ENCODE measurements around the gene CREG2. TPM values are rescaled to one million over a fixed set of nuclear protein-coding genes. Genes with fewer than 3 reads are reported as not detected.

Gene CREG2
- total RNA-seq, 1 experiment from 2014 or later = 12.3 TPM

- ChIA-PET CTCF (interaction anchor here (0.5 to 1.1 kb wide), 2 partner anchors 12 to 359 kb away, joined by 3 read pairs; no protein-coding TSS in a partner anchor), POLR2A (ENCODE audit: unreplicated experiment) (interaction anchor here (0.6 kb wide), 1 partner anchor 49 kb away, joined by 5 read pairs; the partner anchor contains the start of gene CREG2)
- no peaks in the 10 kb centered on the region for H3K36me3 ChIP-seq (ENCODE audit: low read depth)
- H4K20me1 ChIP-seq (ENCODE audit: insufficient read depth) = no peaks in the 10 kb centered on the region
- no peaks in the 10 kb centered on the region for H3K27me3 ChIP-seq (ENCODE audit: insufficient read depth, low read depth)
- H3K4me2 ChIP-seq = peak overlapping the region; percentile 59
- peaks cover 40% of the 10 kb centered on the region for H3K4me1 ChIP-seq (replicated peaks; ENCODE audit: insufficient read depth)
- intact Hi-C loops (cut with micrococcal nuclease; ENCODE audit: unreplicated experiment) = loop anchor here (5.0 kb wide), 1 partner anchor 359 kb away; the partner anchor contains the start of gene MAP4K4
- DNase-seq = peak in 1 of 2 experiments; percentile 60
- BruUV-seq (replicated peaks) = no TSS peak
- peaks cover 28% of the 10 kb centered on the region for H3F3A ChIP-seq (ENCODE audit: insufficient read depth, low read depth)
- TF ChIP-seq, protein P1, sequence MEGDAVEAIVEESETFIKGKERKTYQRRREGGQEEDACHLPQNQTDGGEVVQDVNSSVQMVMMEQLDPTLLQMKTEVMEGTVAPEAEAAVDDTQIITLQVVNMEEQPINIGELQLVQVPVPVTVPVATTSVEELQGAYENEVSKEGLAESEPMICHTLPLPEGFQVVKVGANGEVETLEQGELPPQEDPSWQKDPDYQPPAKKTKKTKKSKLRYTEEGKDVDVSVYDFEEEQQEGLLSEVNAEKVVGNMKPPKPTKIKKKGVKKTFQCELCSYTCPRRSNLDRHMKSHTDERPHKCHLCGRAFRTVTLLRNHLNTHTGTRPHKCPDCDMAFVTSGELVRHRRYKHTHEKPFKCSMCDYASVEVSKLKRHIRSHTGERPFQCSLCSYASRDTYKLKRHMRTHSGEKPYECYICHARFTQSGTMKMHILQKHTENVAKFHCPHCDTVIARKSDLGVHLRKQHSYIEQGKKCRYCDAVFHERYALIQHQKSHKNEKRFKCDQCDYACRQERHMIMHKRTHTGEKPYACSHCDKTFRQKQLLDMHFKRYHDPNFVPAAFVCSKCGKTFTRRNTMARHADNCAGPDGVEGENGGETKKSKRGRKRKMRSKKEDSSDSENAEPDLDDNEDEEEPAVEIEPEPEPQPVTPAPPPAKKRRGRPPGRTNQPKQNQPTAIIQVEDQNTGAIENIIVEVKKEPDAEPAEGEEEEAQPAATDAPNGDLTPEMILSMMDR (conservative IDR thresholded peaks at IDR 0.05) = no peak
- no peak for TF ChIP-seq EZH2 (IDR thresholded peaks at IDR 0.05; ENCODE audit: low read depth)
- H3K79me2 ChIP-seq (ENCODE audit: low read depth) = no peaks in the 10 kb centered on the region
- H2AFZ ChIP-seq = peak overlapping the region; percentile 11; the same call in 1 of the 2 replicates
- H3K9me3 ChIP-seq (ENCODE audit: insufficient read depth, low read depth) = no peaks in the 10 kb centered on the region
- H3K4me3 ChIP-seq = peak overlapping the region; percentile 6; the same call in 1 of the 2 replicates
- H3K27ac ChIP-seq = peak overlapping the region; percentile 66
- no peaks in the 10 kb centered on the region for H3K9me2 ChIP-seq (ENCODE audit: insufficient read depth)
Observed at GRCh38 chr2:101337877-101338276, 49.4 kb downstream of the CREG2 start.

GRCh38 chr2:101332885-101333766, 54.2 kb downstream of the CREG2 start:
- no peaks in the 10 kb centered on the region for H3K27me3 ChIP-seq (ENCODE audit: insufficient read depth, low read depth)
- DNase-seq = no peak
- no peak overlapping the region for H2AFZ ChIP-seq
- TF ChIP-seq, protein P1 (conservative IDR thresholded peaks at IDR 0.05) = no peak
- TF ChIP-seq EZH2 (IDR thresholded peaks at IDR 0.05; ENCODE audit: low read depth) = no peak
- H3K4me1 ChIP-seq (replicated peaks; ENCODE audit: insufficient read depth) = peaks cover 47% of the 10 kb centered on the region
- BruUV-seq (replicated peaks) = no TSS peak
- intact Hi-C loops (cut with micrococcal nuclease; ENCODE audit: unreplicated experiment) = no loop called here
- no peak overlapping the region for H3K27ac ChIP-seq
- H3K36me3 ChIP-seq (ENCODE audit: low read depth) = no peaks in the 10 kb centered on the region
- POLR2A ChIA-PET (ENCODE audit: unreplicated experiment) = no interaction called here
- no peaks in the 10 kb centered on the region for H4K20me1 ChIP-seq (ENCODE audit: insufficient read depth)
- no peak overlapping the region for H3K4me3 ChIP-seq
- no peak overlapping the region for H3K4me2 ChIP-seq
- no peaks in the 10 kb centered on the region for H3K9me2 ChIP-seq (ENCODE audit: insufficient read depth)
- H3K9me3 ChIP-seq (ENCODE audit: insufficient read depth, low read depth) = no peaks in the 10 kb centered on the region
- no peaks in the 10 kb centered on the region for H3K79me2 ChIP-seq (ENCODE audit: low read depth)
- H3F3A ChIP-seq (ENCODE audit: insufficient read depth, low read depth) = peaks cover 27% of the 10 kb centered on the region
- CTCF ChIA-PET = interaction anchor here (0.6 kb wide), 2 partner anchors 52 to 185 kb away, joined by 3 to 8 read pairs; no protein-coding TSS in a partner anchor

DNA sequence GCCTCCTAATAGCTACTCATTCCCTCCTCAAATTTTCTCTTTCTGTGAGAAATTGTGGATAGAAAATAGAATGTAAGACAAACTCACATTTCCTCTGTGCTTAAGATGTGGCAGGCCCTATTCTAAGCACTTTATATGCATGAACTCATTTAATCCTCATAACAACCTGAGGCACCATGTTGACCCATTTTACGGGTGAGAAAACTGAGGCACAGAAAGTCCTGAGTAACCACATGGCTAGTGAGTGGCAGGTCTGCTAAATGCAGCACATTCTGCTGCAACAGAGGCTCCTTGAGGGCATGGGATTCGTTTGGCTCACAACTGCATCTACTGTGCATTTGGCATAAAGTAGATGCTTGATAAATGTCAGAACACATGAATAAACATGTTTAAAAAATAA, 56.1 kb downstream of the CREG2 start:
- no TSS peak for BruUV-seq (replicated peaks)
- Histone ChIP-seq H3K36me3 (ENCODE audit: low read depth) (no peaks in the 10 kb centered on the region), H3K4me2 (no peak overlapping the region), H3K79me2 (ENCODE audit: low read depth) (no peaks in the 10 kb centered on the region), H3K27me3 (ENCODE audit: insufficient read depth, low read depth) (no peaks in the 10 kb centered on the region), H3K4me1 (replicated peaks; ENCODE audit: insufficient read depth) (peaks cover 49% of the 10 kb centered on the region), H3K4me3 (no peak overlapping the region), H3K9me3 (ENCODE audit: insufficient read depth, low read depth) (peaks cover 4% of the 10 kb centered on the region; the same call in 1 of the 2 replicates), H3K9me2 (ENCODE audit: insufficient read depth) (no peaks in the 10 kb centered on the region), H3K27ac (no peak overlapping the region), H4K20me1 (ENCODE audit: insufficient read depth) (no peaks in the 10 kb centered on the region), H3F3A (ENCODE audit: insufficient read depth, low read depth) (peaks cover 44% of the 10 kb centered on the region), H2AFZ (no peak overlapping the region)
- ChIA-PET POLR2A (ENCODE audit: unreplicated experiment) (interaction anchor here (0.6 kb wide), 1 partner anchor 65 kb away, joined by 7 read pairs; no protein-coding TSS in a partner anchor), CTCF (interaction anchor here (0.5 kb wide), 1 partner anchor 1972 kb away, joined by 4 read pairs; no protein-coding TSS in a partner anchor)
- intact Hi-C loops (cut with micrococcal nuclease; ENCODE audit: unreplicated experiment) = no loop called here
- TF ChIP-seq EZH2 (IDR thresholded peaks at IDR 0.05; ENCODE audit: low read depth) = no peak
- TF ChIP-seq, protein P1 (conservative IDR thresholded peaks at IDR 0.05) = no peak
- DNase-seq = no peak
